WTC11 (cell line): ENCODE results near the gene STX18. TPM values are rescaled to one million over a fixed set of nuclear protein-coding genes. Genes with fewer than 3 reads are reported as not detected.

Experiments
- ATAC-seq: fragments of 200-7000 bp; cut with Tn5 transposase; 2 replicates; pipeline ENCODE4 v1.10.0; 2021; ENCODE audit warnings: mild to moderate bottlenecking, moderate library complexity
- CTCF ChIA-PET: fragments of 300-600 bp; sonication (Branson Sonifier 250); formaldehyde crosslinking; loops from one replicate; lab custom pipeline; 2021; ENCODE audit warnings: antibody characterized with exemption; lab: Charles Lee
- POLR2A ChIA-PET: fragments of 350-600 bp; sonication (Branson Sonifier 250); formaldehyde crosslinking; loops from one replicate; lab custom pipeline; 2021; ENCODE audit warnings: antibody characterized with exemption; lab: Charles Lee
- DNase-seq: peaks from one replicate; pipeline ENCODE4 v3.0.0; 2021; ENCODE audit warnings: low spot score
- H3K27ac Mint-ChIP-seq: 2 replicates; pipeline ENCODE4 v1.8.0; 2021; ENCODE audit warnings: mixed read lengths
- H3K27me3 Mint-ChIP-seq: 2 replicates; pipeline ENCODE4 v1.8.0; 2021; ENCODE audit warnings: low read depth, mild to moderate bottlenecking, moderate library complexity, mixed read lengths
- H3K36me3 Mint-ChIP-seq: 2 replicates; pipeline ENCODE4 v1.8.0; 2021; ENCODE audit warnings: mixed read lengths
- H3K4me1 Mint-ChIP-seq: 2 replicates; pipeline ENCODE4 v1.8.0; 2022; ENCODE audit warnings: mixed read lengths
- H3K4me3 Mint-ChIP-seq: 2 replicates; pipeline ENCODE4 v1.8.0; 2021; ENCODE audit warnings: mild to moderate bottlenecking, moderate library complexity, mixed read lengths
- H3K9me3 Mint-ChIP-seq: 2 replicates; pipeline ENCODE4 v1.8.0; 2021; ENCODE audit warnings: mixed read lengths
- AR ChIP-seq: fragments of 250-450 bp; sonication (Bioruptor Pico); IDR thresholded peaks from 2 replicates; pipeline ENCODE4 v1.9.0; 2021; ENCODE audit warnings: mild to moderate bottlenecking
- ARID4B ChIP-seq: sonication (generic); formaldehyde crosslinking; IDR thresholded peaks from 2 replicates; pipeline ENCODE4 v1.8.0; 2023; ENCODE audit warnings: missing genetic modification reagents, mild to moderate bottlenecking, borderline replicate concordance
- CBFB ChIP-seq: sonication (generic); formaldehyde crosslinking; IDR thresholded peaks from 2 replicates; pipeline ENCODE4 v1.8.1; 2022; ENCODE audit warnings: mild to moderate bottlenecking, low read depth, missing genetic modification reagents
- CREM ChIP-seq: sonication (generic); formaldehyde crosslinking; IDR thresholded peaks from 2 replicates; pipeline ENCODE4 v1.8.1; 2022; ENCODE audit warnings: mild to moderate bottlenecking, missing genetic modification reagents, moderate library complexity
- CTCF ChIP-seq: fragments of 200-600 bp; IDR thresholded peaks from 2 replicates; pipeline ENCODE4 v1.8.0; 2022; ENCODE audit warnings: antibody characterized with exemption
- FOXK1 ChIP-seq: sonication (generic); formaldehyde crosslinking; IDR thresholded peaks from 2 replicates; pipeline ENCODE4 v1.8.0; 2022; ENCODE audit warnings: mild to moderate bottlenecking, moderate library complexity, missing genetic modification reagents
- GTF2I ChIP-seq: fragments of 250-450 bp; sonication (Bioruptor Pico); conservative IDR thresholded peaks from 2 replicates; pipeline ENCODE4 v1.4.0; 2021; ENCODE audit warnings: mild to moderate bottlenecking
- IRF2 ChIP-seq: sonication (generic); formaldehyde crosslinking; IDR thresholded peaks from 2 replicates; pipeline ENCODE4 v1.8.0; 2022; ENCODE audit warnings: low read depth, missing genetic modification reagents, borderline replicate concordance
- MAX ChIP-seq: sonication (generic); formaldehyde crosslinking; IDR thresholded peaks from 2 replicates; pipeline ENCODE4 v1.8.0; 2022; ENCODE audit warnings: mild to moderate bottlenecking, missing genetic modification reagents
- MXD4 ChIP-seq: fragments of 250-450 bp; sonication (Bioruptor Pico); IDR thresholded peaks from 2 replicates; pipeline ENCODE4 v1.8.0; 2021; ENCODE audit warnings: mild to moderate bottlenecking, moderate library complexity, borderline replicate concordance
- NR2C2 ChIP-seq: sonication (generic); formaldehyde crosslinking; IDR thresholded peaks from 2 replicates; pipeline ENCODE4 v1.8.0; 2022; ENCODE audit warnings: mild to moderate bottlenecking, missing genetic modification reagents
- RELA ChIP-seq: sonication (generic); formaldehyde crosslinking; IDR thresholded peaks from 2 replicates; pipeline ENCODE4 v1.8.1; 2022; ENCODE audit warnings: missing genetic modification reagents, mild to moderate bottlenecking, borderline replicate concordance
- TEAD1 ChIP-seq: sonication (generic); formaldehyde crosslinking; IDR thresholded peaks from 2 replicates; pipeline ENCODE4 v1.8.0; 2022; ENCODE audit warnings: mild to moderate bottlenecking, missing genetic modification reagents
- ZBTB21 ChIP-seq: sonication (generic); formaldehyde crosslinking; IDR thresholded peaks from 2 replicates; pipeline ENCODE4 v1.8.1; 2023; ENCODE audit warnings: mild to moderate bottlenecking, missing genetic modification reagents, borderline replicate concordance
- ZMAT4 ChIP-seq: fragments of 250-450 bp; sonication (Bioruptor Pico); IDR thresholded peaks from 2 replicates; pipeline ENCODE4 v1.9.0; 2021; ENCODE audit warnings: mild to moderate bottlenecking
- ZNF232 ChIP-seq: sonication (generic); formaldehyde crosslinking; IDR thresholded peaks from 2 replicates; pipeline ENCODE4 v1.8.0; 2022; ENCODE audit warnings: mild to moderate bottlenecking, missing genetic modification reagents
- ZNF396 ChIP-seq: fragments of 250-450 bp; sonication (Bioruptor Pico); IDR thresholded peaks from 2 replicates; pipeline ENCODE4 v1.8.0; 2021; ENCODE audit warnings: mild to moderate bottlenecking, moderate library complexity, borderline replicate concordance
- ZNF416 ChIP-seq: fragments of 250-450 bp; sonication (Bioruptor Pico); IDR thresholded peaks from 2 replicates; pipeline ENCODE4 v1.9.0; 2021; ENCODE audit warnings: mild to moderate bottlenecking, inconsistent platforms
- ZNF512 ChIP-seq: sonication (generic); formaldehyde crosslinking; IDR thresholded peaks from 2 replicates; pipeline ENCODE4 v1.8.1; 2022; ENCODE audit warnings: missing genetic modification reagents, borderline replicate concordance
- ZNF671 ChIP-seq: fragments of 250-450 bp; sonication (Bioruptor Pico); IDR thresholded peaks from 2 replicates; pipeline ENCODE4 v1.8.0; 2021; ENCODE audit warnings: mild to moderate bottlenecking
- total RNA-seq: library from RNA; stranded (reverse); gene quantifications from 3 replicates; pipeline ENCODE4 v1.2.3, GENCODE V29; 2021

The STX18 gene
- total RNA-seq, 1 experiment from 2014 or later: 16.9 TPM

- TF ChIP-seq ZMAT4 (CRISPR knock-in tag) (no peak), ZNF416 (CRISPR knock-in tag) (no peak), CREM (CRISPR knock-in tag) (no peak), AR (CRISPR knock-in tag) (no peak), ZBTB21 (CRISPR knock-in tag) (no peak), ZNF396 (no peak), MAX (no peak)
- TF ChIP-seq, all 79 proteins: peak for 0
These were observed 50.4 kb downstream of the STX18 start (continued) for GRCh38 chr4:4491396-4491893.

- Mint-ChIP-seq H3K9me3 (no peaks in the 10 kb centered on the region), H3K4me3 (no peak overlapping the region), H3K36me3 (no peaks in the 10 kb centered on the region), H3K4me1 (peaks cover 16% of the 10 kb centered on the region), H3K27me3 (no peaks in the 10 kb centered on the region), H3K27ac (no peak overlapping the region)
- DNase-seq: no peak
- no peak for TF ChIP-seq CBFB
- TF ChIP-seq RELA: no peak
- TF ChIP-seq TEAD1 (CRISPR knock-in tag): no peak
- TF ChIP-seq ARID4B (CRISPR knock-in tag): no peak
- no peak for TF ChIP-seq GTF2I (CRISPR knock-in tag)
- TF ChIP-seq ZNF232 (CRISPR knock-in tag): no peak
- TF ChIP-seq FOXK1: no peak
- TF ChIP-seq MXD4 (CRISPR knock-in tag): no peak
- no peak for TF ChIP-seq IRF2 (CRISPR knock-in tag)
- ChIA-PET CTCF (no interaction called here), POLR2A (no interaction called here)
- ATAC-seq: no peak
These were observed 51.0 kb downstream of the STX18 start for GRCh38 chr4:4490816-4491215.

GRCh38 chr4:4490041-4490440 lies 51.8 kb downstream of the STX18 start:
- no peak for ATAC-seq
- Mint-ChIP-seq H3K27ac (no peak overlapping the region), H3K9me3 (no peaks in the 10 kb centered on the region), H3K4me1 (peaks cover 19% of the 10 kb centered on the region), H3K4me3 (no peak overlapping the region), H3K36me3 (no peaks in the 10 kb centered on the region), H3K27me3 (no peaks in the 10 kb centered on the region)
- ChIA-PET POLR2A (no interaction called here), CTCF (interaction anchor here (1.1 to 1.2 kb wide), 2 partner anchors 179 to 392 kb away, joined by 3 to 5 read pairs; no protein-coding TSS in a partner anchor)
- DNase-seq: no peak
- TF ChIP-seq ZNF671 (no peak), ZNF512 (CRISPR knock-in tag) (no peak), ZNF416 (CRISPR knock-in tag) (no peak), NR2C2 (CRISPR knock-in tag) (no peak), CTCF (no peak)
